CD4-positive, CD25-positive, alpha-beta regulatory T cell (primary cell): Measurements from ENCODE around the gene CATSPERZ. TPM values are rescaled to one million over a fixed set of nuclear protein-coding genes. Genes with fewer than 3 reads are reported as not detected.

Source experiments
- ATAC-seq, 2 donors: fragments of 150-1000 bp; cut with Tn5 transposase; one replicate each; pipeline ENCODE4 v1.10.0; 2021; ENCODE audit warnings: low read depth in 2 of 2, moderate number of reproducible peaks in 2 of 2, moderate library complexity in 1 of 2
- DNase-seq, 3 donors: peaks; one replicate each; pipeline versions ENCODE4 v3.0.0 to v3.0.0-alpha.2; 2012 to 2022; ENCODE audit warnings: mixed read lengths in 1 of 3
- H3K27ac ChIP-seq: one replicate; pipeline ENCODE4 v1.7.0; 2013; ENCODE audit warnings: mild to moderate bottlenecking, low read length; ENCODE audit not compliant: insufficient read depth, poor library complexity, severe bottlenecking
- H3K27me3 ChIP-seq: one replicate; pipeline ENCODE4 v1.7.0; 2013; ENCODE audit warnings: low read length; ENCODE audit not compliant: control insufficient read depth, insufficient read depth
- H3K36me3 ChIP-seq: one replicate; pipeline ENCODE4 v1.7.0; 2013; ENCODE audit warnings: mild to moderate bottlenecking, low read length, moderate library complexity; ENCODE audit not compliant: control insufficient read depth, insufficient read depth
- H3K4me1 ChIP-seq: 2 replicates; pipeline ENCODE4 v1.7.0; 2013; ENCODE audit warnings: mild to moderate bottlenecking, low read length; ENCODE audit not compliant: insufficient read depth, control insufficient read depth, poor library complexity, severe bottlenecking
- H3K4me3 ChIP-seq: one replicate; pipeline ENCODE4 v1.7.0; 2013; ENCODE audit warnings: low read depth, mild to moderate bottlenecking, low read length, moderate library complexity
- H3K9me3 ChIP-seq, 2 experiments: 1 replicate in 1 of 2; 2 replicates in 1 of 2; pipeline ENCODE4 v1.7.0; 2013; ENCODE audit warnings: low read length in 2 of 2, mild to moderate bottlenecking in 1 of 2, moderate library complexity in 1 of 2; ENCODE audit not compliant: control insufficient read depth in 2 of 2
- H3K27ac Mint-ChIP-seq, 3 donors: one replicate each; pipeline ENCODE4 v1.8.0; 2020 to 2022; ENCODE audit warnings: mild to moderate bottlenecking in 3 of 3, mixed read lengths in 3 of 3, moderate library complexity in 2 of 3
- H3K27me3 Mint-ChIP-seq: one replicate; pipeline ENCODE4 v1.8.0; 2022; ENCODE audit warnings: mild to moderate bottlenecking, mixed read lengths
- H3K36me3 Mint-ChIP-seq: one replicate; pipeline ENCODE4 v1.8.0; 2020; ENCODE audit warnings: mixed read lengths
- H3K4me1 Mint-ChIP-seq, 4 donors: one replicate each; pipeline ENCODE4 v1.8.0; 2020 to 2022; ENCODE audit warnings: mixed read lengths in 4 of 4, mild to moderate bottlenecking in 1 of 4
- H3K4me3 Mint-ChIP-seq, 4 donors: one replicate each; pipeline ENCODE4 v1.8.0; 2020 to 2022; ENCODE audit warnings: mild to moderate bottlenecking in 4 of 4, mixed read lengths in 4 of 4, moderate library complexity in 3 of 4
- H3K9me3 Mint-ChIP-seq, 7 donors: one replicate each; pipeline ENCODE4 v1.8.0; 2020 to 2022; ENCODE audit warnings: mixed read lengths in 7 of 7, mild to moderate bottlenecking in 3 of 7, moderate library complexity in 2 of 7
- polyA plus RNA-seq, 4 donors: library from polyadenylated mRNA; unstranded; fragments of 300-500 nt; fragmentation: Illumina TruSeq; gene quantifications; one replicate each; pipeline ENCODE4 v1.2.3, GENCODE V29; 2021
- total RNA-seq: library from RNA; stranded (reverse); gene quantifications from one replicate; pipeline ENCODE4 v1.2.3, GENCODE V29; 2022

CATSPERZ gene
- total and polyA plus RNA-seq, 5 donors from 2014 or later, result not detected

DNA sequence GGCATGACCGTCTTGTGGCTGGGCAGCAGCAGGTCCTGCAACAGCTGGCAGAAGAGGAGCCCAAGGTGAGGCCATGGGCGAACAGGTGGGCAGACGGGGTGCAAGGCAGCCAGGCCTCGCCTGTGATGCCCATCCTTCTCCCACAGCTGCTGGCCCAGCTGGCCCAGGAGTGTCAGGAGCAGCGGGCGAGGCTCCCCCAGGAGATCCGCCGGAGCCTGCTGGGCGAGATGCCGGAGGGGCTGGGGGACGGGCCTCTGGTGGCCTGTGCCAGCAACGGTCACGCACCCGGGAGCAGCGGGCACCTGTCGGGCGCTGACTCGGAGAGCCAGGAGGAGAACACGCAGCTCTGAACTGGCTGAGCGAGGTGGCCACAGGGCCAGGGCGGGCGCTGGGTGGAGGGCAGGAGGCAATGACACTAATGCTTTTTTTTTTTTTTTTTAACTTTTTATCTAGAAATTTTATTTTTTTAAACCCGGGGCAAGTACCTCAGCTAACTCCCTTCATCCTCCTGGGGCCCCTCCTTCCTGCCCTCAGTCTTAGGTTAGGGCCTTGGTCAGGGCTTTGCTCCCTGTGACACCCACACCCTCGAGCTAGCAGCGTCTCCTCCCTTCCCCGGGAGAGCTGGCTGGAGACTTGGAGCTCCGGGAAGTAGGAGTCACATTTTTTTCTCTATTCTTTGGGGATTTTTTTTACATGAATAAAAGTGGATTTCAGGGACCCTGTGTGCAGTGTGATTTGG, 32.8 kb upstream of the CATSPERZ start:
- Histone ChIP-seq H3K4me1 (peaks cover 27% of the 10 kb centered on the region), H3K4me3 (no peak overlapping the region), H3K9me3 (no peaks in the 10 kb centered on the region), H3K27ac (no peak overlapping the region), H3K36me3 (no peaks in the 10 kb centered on the region), H3K27me3 (no peaks in the 10 kb centered on the region)
- peaks cover 0 to 3% (median 0%) of the 10 kb centered on the region in 7 donors for H3K9me3 Mint-ChIP-seq
- DNase-seq (no peak), ATAC-seq (no peak)
- H3K4me3 Mint-ChIP-seq, result peak overlapping the region in 2 of 4 donors; percentile 78 to 96
- H3K36me3 Mint-ChIP-seq, result no peaks in the 10 kb centered on the region
- H3K4me1 Mint-ChIP-seq, result peaks cover 0 to 33% (median 19%) of the 10 kb centered on the region in 4 donors
- peaks cover 8% of the 10 kb centered on the region for H3K27me3 Mint-ChIP-seq
- H3K27ac Mint-ChIP-seq, result peak overlapping the region in 2 of 3 donors; percentile 65 to 77

DNA sequence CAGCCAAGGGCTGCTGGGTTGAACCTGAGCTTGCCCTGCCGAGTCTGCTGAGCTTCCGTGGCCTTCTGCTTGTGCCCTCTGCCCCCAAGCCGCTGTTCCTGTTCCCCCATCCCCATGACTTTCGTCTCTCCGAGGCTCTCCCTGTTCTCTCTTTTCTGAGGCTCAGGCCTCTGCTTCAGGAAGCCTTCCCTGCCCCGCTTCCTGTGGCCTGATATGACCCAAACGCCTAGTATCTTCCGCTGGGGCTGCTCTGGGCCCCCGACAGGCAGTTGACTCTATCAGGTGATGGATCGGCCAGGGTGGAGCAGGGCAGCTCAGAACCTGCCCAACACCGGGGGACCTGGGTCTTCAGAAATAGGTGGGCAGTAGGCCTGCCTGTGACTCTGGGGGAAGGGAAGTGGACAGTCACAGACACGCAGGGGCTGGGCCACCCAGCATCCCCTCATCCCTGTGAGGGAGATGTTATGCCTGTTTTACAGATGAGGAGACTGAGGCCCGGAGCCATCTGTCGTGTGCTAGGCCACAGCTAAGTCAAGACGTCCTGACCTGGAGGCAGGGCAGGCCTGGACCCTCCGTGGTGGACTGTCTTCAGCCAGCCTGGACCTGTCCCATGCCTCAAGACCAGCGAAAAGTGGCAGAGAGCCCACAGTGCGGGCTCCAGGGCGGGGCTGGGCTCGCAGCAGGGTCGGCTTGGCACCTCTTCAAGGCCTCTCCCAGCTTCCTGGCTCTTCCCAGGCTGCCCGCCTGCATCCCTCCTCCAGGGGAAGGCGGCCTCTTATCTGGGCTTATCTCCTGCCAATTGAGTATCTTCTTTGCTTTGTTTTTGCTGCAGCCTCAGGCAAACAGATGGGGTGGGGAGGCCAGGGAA, 31.9 kb upstream of the CATSPERZ start:
- Histone ChIP-seq H3K27ac (peak overlapping the region; percentile 98), H3K4me1 (peaks cover 27% of the 10 kb centered on the region), H3K4me3 (peak overlapping the region; percentile 59), H3K9me3 (no peaks in the 10 kb centered on the region), H3K27me3 (no peaks in the 10 kb centered on the region), H3K36me3 (no peaks in the 10 kb centered on the region)
- no peak for DNase-seq
- Mint-ChIP-seq H3K9me3 (peaks cover 0 to 3% (median 0%) of the 10 kb centered on the region in 7 donors), H3K27ac (peak overlapping the region; percentile 92 to 98 (median 95)), H3K27me3 (peaks cover 8% of the 10 kb centered on the region), H3K4me3 (peak overlapping the region; percentile 92 to 97 (median 96)), H3K4me1 (peaks cover 0 to 33% (median 19%) of the 10 kb centered on the region in 4 donors), H3K36me3 (no peaks in the 10 kb centered on the region)
- no peak for ATAC-seq

DNA sequence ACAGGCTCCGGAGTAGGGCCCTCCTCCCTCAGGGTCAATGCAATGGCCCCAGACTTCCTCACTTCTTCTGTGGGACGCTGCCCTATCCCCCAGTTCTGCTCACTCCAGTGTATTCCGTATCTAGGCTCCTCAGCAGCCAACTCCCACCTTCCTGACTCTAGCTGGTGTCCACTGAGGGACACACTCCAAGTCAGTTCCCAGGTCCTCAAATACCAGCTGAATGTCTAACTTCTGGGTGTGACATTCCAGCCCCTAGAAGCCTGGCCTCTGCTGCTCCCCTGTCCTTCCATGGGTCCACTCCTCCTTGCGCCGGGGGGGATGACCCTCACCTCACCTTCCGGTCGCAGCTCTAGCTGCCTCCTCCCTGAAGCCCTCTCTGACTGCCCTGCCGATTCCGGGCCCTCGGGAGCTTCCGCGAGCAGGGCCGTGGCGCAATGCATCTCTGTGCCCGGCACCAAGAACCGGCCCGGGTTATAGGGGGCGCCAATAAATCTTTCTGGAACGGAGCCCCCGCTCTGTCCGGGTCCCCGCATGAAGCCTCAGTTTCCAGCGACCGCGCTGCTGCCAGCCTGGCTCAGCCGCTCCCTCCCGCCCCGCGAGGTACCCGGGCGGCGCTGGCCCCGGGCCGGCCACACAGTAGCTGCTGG, 31.1 kb upstream of the CATSPERZ start:
- peaks cover 0 to 3% (median 0%) of the 10 kb centered on the region in 7 donors for H3K9me3 Mint-ChIP-seq

DNA sequence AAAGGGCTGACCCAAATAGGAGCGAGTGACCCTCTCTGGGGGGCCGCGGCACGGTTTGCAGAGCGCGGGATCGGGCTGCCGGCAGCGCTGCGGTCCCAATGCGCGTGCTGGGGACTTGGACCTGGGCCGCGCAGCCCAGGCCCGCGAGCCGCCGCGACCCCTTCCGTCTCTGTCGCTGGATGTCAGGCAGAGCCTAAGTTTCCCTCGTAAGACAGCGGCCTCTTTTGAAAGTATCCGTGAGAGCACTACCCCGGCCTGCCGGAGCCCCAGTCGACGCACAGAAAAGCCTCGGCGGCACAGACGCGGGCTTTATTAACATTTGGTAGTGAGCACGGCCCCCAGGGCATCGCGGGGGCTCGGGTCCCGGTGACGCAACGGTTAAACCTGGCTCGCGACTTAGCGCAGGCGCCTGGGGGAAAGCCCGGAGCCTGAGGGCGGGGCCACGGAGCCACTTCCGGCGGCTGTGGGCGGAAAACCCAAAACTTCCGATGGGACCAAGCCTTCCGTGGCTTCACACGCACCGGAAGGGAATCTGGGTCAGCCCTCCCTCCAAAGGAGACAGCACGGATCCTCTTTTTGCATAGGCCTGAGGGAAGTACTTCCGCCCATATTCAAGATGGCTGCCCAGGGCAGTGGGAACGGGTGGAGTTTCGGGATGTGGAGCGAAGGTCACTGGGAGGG, 30.5 kb upstream of the CATSPERZ start:
- Histone ChIP-seq H3K27me3 (no peaks in the 10 kb centered on the region), H3K9me3 (no peaks in the 10 kb centered on the region), H3K4me3 (peak overlapping the region; percentile 84), H3K4me1 (peaks cover 27% of the 10 kb centered on the region), H3K27ac (peak overlapping the region; percentile 98), H3K36me3 (no peaks in the 10 kb centered on the region)
- Mint-ChIP-seq H3K27me3 (peaks cover 8% of the 10 kb centered on the region), H3K36me3 (no peaks in the 10 kb centered on the region), H3K4me1 (peaks cover 0 to 33% (median 18%) of the 10 kb centered on the region in 4 donors), H3K9me3 (peaks cover 0 to 3% (median 0%) of the 10 kb centered on the region in 7 donors), H3K27ac (peak overlapping the region; percentile 96 to 99 (median 98)), H3K4me3 (peak overlapping the region; percentile 92 to 97 (median 96))
- peak; percentile 72 to 75 for ATAC-seq
- peak; percentile 95 to 99 (median 96) for DNase-seq

More for the DNA sequence above, 31.1 kb upstream of the CATSPERZ start:
- H3K27me3 Mint-ChIP-seq, result peaks cover 8% of the 10 kb centered on the region
- Histone ChIP-seq H3K27ac (peak overlapping the region; percentile 98), H3K36me3 (no peaks in the 10 kb centered on the region), H3K4me3 (peak overlapping the region; percentile 59), H3K9me3 (no peaks in the 10 kb centered on the region), H3K27me3 (no peaks in the 10 kb centered on the region), H3K4me1 (peaks cover 27% of the 10 kb centered on the region)
- H3K36me3 Mint-ChIP-seq, result no peaks in the 10 kb centered on the region
- H3K27ac Mint-ChIP-seq, result peak overlapping the region; percentile 77 to 98 (median 95)
- H3K4me3 Mint-ChIP-seq, result peak overlapping the region; percentile 92 to 97 (median 96)
- peak in 1 of 3 donors; percentile 58 for DNase-seq
- peaks cover 0 to 33% (median 19%) of the 10 kb centered on the region in 4 donors for H3K4me1 Mint-ChIP-seq
- ATAC-seq, result no peak

DNA sequence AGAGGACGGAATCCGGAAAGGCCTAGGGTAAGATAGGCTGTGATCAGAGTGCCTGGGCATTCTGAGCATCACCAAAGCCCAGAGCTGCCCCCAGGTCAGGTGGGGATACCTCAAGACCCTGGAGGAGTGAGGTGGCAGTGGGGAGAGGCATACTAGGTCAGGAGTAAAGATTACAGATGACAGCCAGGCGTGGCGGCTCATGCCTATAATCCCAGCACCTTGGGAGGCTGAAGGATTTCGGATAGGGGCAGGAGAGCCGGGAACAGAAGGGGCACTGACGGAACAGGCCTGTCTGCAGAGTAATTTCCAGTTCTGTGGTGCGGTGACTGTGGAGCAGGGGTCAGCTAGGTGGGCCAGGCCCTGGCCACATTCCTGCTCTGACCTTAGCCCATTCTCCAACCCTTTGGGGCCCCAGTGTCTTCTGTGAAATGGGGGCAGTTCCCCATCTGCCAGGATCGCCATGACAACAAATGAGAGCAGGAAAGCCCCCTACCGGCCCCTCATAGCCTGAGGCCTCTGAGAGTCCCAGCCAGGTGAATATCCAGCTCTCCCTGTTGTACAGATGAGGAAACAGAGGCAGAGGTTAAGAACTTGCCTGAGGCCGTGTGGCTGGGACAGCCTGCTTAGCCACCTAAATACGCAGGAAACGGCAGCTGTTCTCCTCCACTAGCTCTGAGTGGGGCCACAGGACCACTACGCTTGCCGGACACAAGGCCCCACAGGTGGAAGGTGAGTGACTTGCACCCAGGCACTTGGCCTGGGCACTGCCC, 24.9 kb upstream of the CATSPERZ start:
- Histone ChIP-seq H3K36me3 (peaks cover 14% of the 10 kb centered on the region), H3K9me3 (no peaks in the 10 kb centered on the region), H3K4me3 (no peak overlapping the region), H3K27ac (no peak overlapping the region), H3K27me3 (no peaks in the 10 kb centered on the region), H3K4me1 (peaks cover 12% of the 10 kb centered on the region)
- Mint-ChIP-seq H3K27ac (no peak overlapping the region), H3K9me3 (peaks cover 0 to 2% (median 0%) of the 10 kb centered on the region in 7 donors), H3K4me3 (peak overlapping the region in 1 of 4 donors; percentile 61), H3K4me1 (peaks cover 0 to 10% (median 5%) of the 10 kb centered on the region in 4 donors), H3K36me3 (peaks cover 2% of the 10 kb centered on the region), H3K27me3 (peaks cover 3% of the 10 kb centered on the region)
- DNase-seq (no peak), ATAC-seq (no peak)

DNA sequence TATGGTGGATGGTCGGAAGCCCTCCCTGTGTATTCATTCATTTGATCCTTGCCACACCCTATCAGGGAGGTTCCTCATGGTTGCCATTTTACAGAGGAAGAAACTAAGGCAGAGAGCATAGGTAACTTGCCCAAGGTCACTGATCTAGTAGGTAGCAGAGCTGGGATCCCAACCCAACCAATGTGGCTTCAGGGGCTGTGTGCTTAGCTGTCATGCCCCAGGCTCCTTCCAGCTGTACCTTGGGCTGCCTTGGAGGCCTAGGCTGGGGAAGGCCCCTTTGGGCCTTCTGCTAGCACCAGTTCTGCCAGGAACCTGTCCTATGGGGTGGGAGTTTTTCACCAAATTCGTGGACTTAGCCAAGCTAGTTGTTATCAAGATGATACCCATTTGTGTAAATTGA, 24.3 kb upstream of the CATSPERZ start:
- Mint-ChIP-seq H3K4me1 (peaks cover 0 to 8% (median 3%) of the 10 kb centered on the region in 4 donors), H3K27me3 (no peaks in the 10 kb centered on the region), H3K4me3 (peak overlapping the region in 2 of 4 donors; percentile 38), H3K36me3 (peaks cover 2% of the 10 kb centered on the region), H3K27ac (no peak overlapping the region), H3K9me3 (no peaks in the 10 kb centered on the region)
- no peak overlapping the region for H3K4me3 ChIP-seq
- no peak for DNase-seq
- H3K9me3 ChIP-seq, result no peaks in the 10 kb centered on the region
- H3K27me3 ChIP-seq, result no peaks in the 10 kb centered on the region
- no peak overlapping the region for H3K27ac ChIP-seq
- H3K4me1 ChIP-seq, result peaks cover 6% of the 10 kb centered on the region
- ATAC-seq, result no peak
- H3K36me3 ChIP-seq, result peaks cover 14% of the 10 kb centered on the region
